Stimulated activated CD4-positive, alpha-beta T cell treated with anti-CD3 and anti-CD28 coated beads, Interleukin-2, amount 100 ng/mL, for 24 hours (primary cell): Measurements from ENCODE around the gene NDC80.
"Not testable (repeated sequence)": the region's sequence is repeated elsewhere in the genome, so short reads cannot be mapped to it uniquely, and the experiment has no call there.

Experiments
- DNase-seq, 2 donors: peaks; one replicate each; pipeline ENCODE4 v3.0.0-alpha.2; 2020

NDC80 gene

GRCh38 chr18:2635586-2635985 is 64.2 kb downstream of the NDC80 start:
- no peak for DNase-seq

GRCh38 chr18:2636126-2636631 is 64.8 kb downstream of the NDC80 start:
- DNase-seq = no peak

GRCh38 chr18:2641638-2642037 is 70.3 kb downstream of the NDC80 start:
- DNase-seq = no peak

- DNase-seq = no peak
Observed at GRCh38 chr18:2642771-2643170, 71.4 kb downstream of the NDC80 start.

GRCh38 chr18:2644535-2644934 is 73.2 kb downstream of the NDC80 start:
- DNase-seq = no peak

- no peak for DNase-seq
Observed at GRCh38 chr18:2651981-2652380, 80.6 kb downstream of the NDC80 start.

GRCh38 chr18:2653467-2653866 is 82.1 kb downstream of the NDC80 start:
- no peak for DNase-seq

- DNase-seq = no peak
Observed at GRCh38 chr18:2654169-2654927, 83.0 kb downstream of the NDC80 start.

- DNase-seq = peak; percentile 75 to 78
Observed at GRCh38 chr18:2654928-2655177, 83.5 kb downstream of the NDC80 start.

GRCh38 chr18:2655178-2655953 is 84.0 kb downstream of the NDC80 start, which contains the start of gene SMCHD1:
Gene SMCHD1, plus strand, starts transcription at chr18:2655726. Its CDS starts 350 bp downstream, at chr18:2656076.
- DNase-seq = peak; percentile 91 to 97

- no peak for DNase-seq
Observed at GRCh38 chr18:2655954-2656236, 84.5 kb downstream of the NDC80 start.

GRCh38 chr18:2656237-2656980 is 85.1 kb downstream of the NDC80 start:
- DNase-seq = peak; percentile 56 to 59

GRCh38 chr18:2656981-2657512 is 85.7 kb downstream of the NDC80 start:
- no peak for DNase-seq

- no peak for DNase-seq
Observed at GRCh38 chr18:2657788-2658458, 86.6 kb downstream of the NDC80 start.

GRCh38 chr18:2660849-2661248 is 89.5 kb downstream of the NDC80 start:
- not testable (repeated sequence) for DNase-seq

- DNase-seq = not testable (repeated sequence)
Observed at GRCh38 chr18:2662288-2662687, 90.9 kb downstream of the NDC80 start.

- DNase-seq = no peak
Observed at GRCh38 chr18:2662990-2663389, 91.6 kb downstream of the NDC80 start.
